Heart left ventricle (tissue), 13 donors: ENCODE results near the gene KLF9.

ENCODE experiments used
- POLR2A ChIP-seq, 2 donors: fragments of 450-650 bp; IDR thresholded peaks; one replicate each; pipeline ENCODE4 v1.6.1; 2017; ENCODE audit warnings: antibody characterized with exemption in 2 of 2, mild to moderate bottlenecking in 2 of 2, moderate library complexity in 2 of 2
- TF ChIP-seq, protein P1 (sequence below), 12 donors: fragments of 200-600 bp; sonication (generic) in 4 of 12; IDR thresholded peaks; one replicate each; pipeline versions ENCODE4 v1.5.0 to v1.8.0; 2018 to 2022; ENCODE audit warnings: antibody characterized with exemption in 12 of 12, mild to moderate bottlenecking in 5 of 12
- donor health status: ischemic (EF 13 %, LVEDD 7.1; RV severe dilation, severe dysfunction).
- donor health status: DM: no; HTN: yes; CAD: no.
- donor health status: DM: no; HTN: no; CAD: no.
- donor health status: ischemic (EF 25% LVEDD 6.9; RV normal size, moderate dysfunction).
- donor health status: ischemic (EF 25% LVEDD 5.7; RV mildly dilated, moderate dysfunction).
- donor health status: ischemic (EF 35%, LVEDD 5.7; RV mildly dilated, moderate dysfunction).
- donor health status: nonischemic (EF 11% LVEDD 7.7; RV severe dilation, severe dysfunction).
- donor health status: DM: yes; HTN: yes; CAD: no.
- donor health status: PGD.
- donor health status: ischemic (EF 29% LVEDD 5.4; RV normal size, mild dysfunction).
- donor health status: nonischemic (EF 23%, LVEDD 6.1; RV moderate dilation, normal function).

DNA sequence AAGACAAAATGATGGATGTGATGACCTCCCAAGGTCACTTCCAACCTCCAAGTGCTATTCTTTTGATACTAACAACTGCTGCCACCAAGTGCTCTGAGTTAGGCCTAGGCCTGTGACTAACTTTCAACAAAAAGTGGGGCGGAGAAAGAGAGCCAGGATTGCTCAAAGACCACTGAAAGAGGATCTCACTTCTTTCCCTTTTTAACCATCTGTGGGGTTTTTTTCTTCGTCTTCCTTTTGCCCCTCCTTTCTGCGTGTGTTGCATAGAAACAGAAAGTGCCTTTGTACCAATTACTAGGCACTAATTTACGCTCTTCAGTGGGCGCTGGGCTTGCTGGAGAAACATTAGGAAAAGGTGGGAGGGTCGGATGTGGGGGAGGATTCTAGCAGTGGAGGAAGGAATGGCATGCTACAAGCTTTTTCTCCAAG, 8.0 kb downstream of the KLF9 start:
- TF ChIP-seq, protein P1, sequence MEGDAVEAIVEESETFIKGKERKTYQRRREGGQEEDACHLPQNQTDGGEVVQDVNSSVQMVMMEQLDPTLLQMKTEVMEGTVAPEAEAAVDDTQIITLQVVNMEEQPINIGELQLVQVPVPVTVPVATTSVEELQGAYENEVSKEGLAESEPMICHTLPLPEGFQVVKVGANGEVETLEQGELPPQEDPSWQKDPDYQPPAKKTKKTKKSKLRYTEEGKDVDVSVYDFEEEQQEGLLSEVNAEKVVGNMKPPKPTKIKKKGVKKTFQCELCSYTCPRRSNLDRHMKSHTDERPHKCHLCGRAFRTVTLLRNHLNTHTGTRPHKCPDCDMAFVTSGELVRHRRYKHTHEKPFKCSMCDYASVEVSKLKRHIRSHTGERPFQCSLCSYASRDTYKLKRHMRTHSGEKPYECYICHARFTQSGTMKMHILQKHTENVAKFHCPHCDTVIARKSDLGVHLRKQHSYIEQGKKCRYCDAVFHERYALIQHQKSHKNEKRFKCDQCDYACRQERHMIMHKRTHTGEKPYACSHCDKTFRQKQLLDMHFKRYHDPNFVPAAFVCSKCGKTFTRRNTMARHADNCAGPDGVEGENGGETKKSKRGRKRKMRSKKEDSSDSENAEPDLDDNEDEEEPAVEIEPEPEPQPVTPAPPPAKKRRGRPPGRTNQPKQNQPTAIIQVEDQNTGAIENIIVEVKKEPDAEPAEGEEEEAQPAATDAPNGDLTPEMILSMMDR (IDR thresholded peaks at IDR 0.05) = no peak
- TF ChIP-seq POLR2A (IDR thresholded peaks at IDR 0.05) = no peak
